ENCODE data around the gene NAP1L1. TPM values are rescaled to one million over a fixed set of nuclear protein-coding genes. Genes with fewer than 3 reads are reported as not detected.

NAP1L1 gene
- total RNA-seq, 1 donor: 203 TPM

DNA sequence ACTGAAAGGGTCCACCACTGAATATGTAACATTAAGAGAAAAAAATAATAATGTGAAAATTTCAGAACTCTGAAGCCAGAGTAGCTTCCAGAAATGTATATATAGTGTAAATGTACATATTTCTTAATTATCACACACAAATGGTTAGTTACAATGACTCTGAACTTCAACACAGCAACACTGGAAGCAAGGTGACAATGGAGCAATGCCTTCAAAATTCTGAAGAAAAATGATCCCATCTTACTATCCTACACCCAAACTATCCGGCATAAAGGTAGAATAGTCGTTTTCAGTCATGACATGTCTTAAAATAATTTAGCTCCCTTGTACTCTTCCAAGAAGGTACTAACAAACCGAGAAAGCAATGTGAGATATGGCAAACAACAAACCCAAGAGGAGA, 11.9 kb downstream of the NAP1L1 start:
- peaks cover 27% of the 10 kb centered on the region for H4K20me1 ChIP-seq (ENCODE audit: insufficient read depth, low read length)
- H3K9me3 ChIP-seq (ENCODE audit: low read depth, low read length): no peaks in the 10 kb centered on the region
- TF ChIP-seq CTCF (IDR thresholded peaks at IDR 0.05; ENCODE audit: extremely low read depth, low read depth, low read length): no peak
- H3K4me3 ChIP-seq (ENCODE audit: insufficient read depth, low read length): no peak overlapping the region
- peaks cover 100% of the 10 kb centered on the region for H3K79me2 ChIP-seq (ENCODE audit: insufficient read depth, low read length)
- no peak for DNase-seq (ENCODE audit: insufficient read length, low spot score, missing footprints)
- no peak overlapping the region for H2AFZ ChIP-seq (ENCODE audit: low read length)
- no peaks in the 10 kb centered on the region for H3K4me1 ChIP-seq (ENCODE audit: insufficient read depth, low read length)
- no peaks in the 10 kb centered on the region for H3K27me3 ChIP-seq (ENCODE audit: insufficient read depth, low read length)
- no peak overlapping the region for H3K27ac ChIP-seq (ENCODE audit: low read depth, low read length)
- H3K36me3 ChIP-seq (ENCODE audit: insufficient read depth, low read length): peaks cover 31% of the 10 kb centered on the region
- no peak overlapping the region for H3K4me2 ChIP-seq (ENCODE audit: insufficient read depth, low read length)

DNA sequence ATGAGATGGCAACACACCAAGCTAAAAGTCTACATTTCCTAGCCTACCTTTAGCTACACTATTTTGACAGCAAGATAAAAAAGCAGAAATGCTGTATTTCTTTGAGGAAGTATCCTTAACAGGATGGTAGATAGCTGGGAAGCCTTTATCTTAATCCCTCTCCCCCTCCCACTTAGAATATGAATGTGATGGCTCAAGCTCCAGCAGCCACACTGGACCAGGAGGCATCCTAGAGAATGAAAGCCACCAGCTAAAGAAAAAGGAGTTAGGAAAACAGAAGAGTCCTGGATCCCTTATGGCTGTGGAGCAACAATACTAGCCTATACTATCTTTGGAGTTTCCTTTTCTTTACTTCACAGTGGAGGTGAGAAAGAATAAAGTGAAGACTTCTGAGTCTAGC, 15.1 kb downstream of the NAP1L1 start:
- peaks cover 62% of the 10 kb centered on the region for H3K36me3 ChIP-seq (ENCODE audit: insufficient read depth, low read length)
- H3K27me3 ChIP-seq (ENCODE audit: insufficient read depth, low read length): no peaks in the 10 kb centered on the region

GRCh38 chr12:76065917-76066316, 18.6 kb downstream of the NAP1L1 start:
- H3K36me3 ChIP-seq (ENCODE audit: insufficient read depth, low read length): peaks cover 63% of the 10 kb centered on the region
- no peak for DNase-seq (ENCODE audit: insufficient read length, low spot score, missing footprints)
- no peak overlapping the region for H3K4me2 ChIP-seq (ENCODE audit: insufficient read depth, low read length)
- no peaks in the 10 kb centered on the region for H3K9me3 ChIP-seq (ENCODE audit: low read depth, low read length)
- TF ChIP-seq CTCF (IDR thresholded peaks at IDR 0.05; ENCODE audit: extremely low read depth, low read depth, low read length): no peak
- peaks cover 13% of the 10 kb centered on the region for H4K20me1 ChIP-seq (ENCODE audit: insufficient read depth, low read length)
- H2AFZ ChIP-seq (ENCODE audit: low read length): no peak overlapping the region
- peaks cover 100% of the 10 kb centered on the region for H3K79me2 ChIP-seq (ENCODE audit: insufficient read depth, low read length)
- no peak overlapping the region for H3K4me3 ChIP-seq (ENCODE audit: insufficient read depth, low read length)
- no peak overlapping the region for H3K27ac ChIP-seq (ENCODE audit: low read depth, low read length)
- H3K4me1 ChIP-seq (ENCODE audit: insufficient read depth, low read length): no peaks in the 10 kb centered on the region
- no peaks in the 10 kb centered on the region for H3K27me3 ChIP-seq (ENCODE audit: insufficient read depth, low read length)

More for the DNA sequence above, 15.1 kb downstream of the NAP1L1 start:
- H3K79me2 ChIP-seq (ENCODE audit: insufficient read depth, low read length): peaks cover 100% of the 10 kb centered on the region
- H2AFZ ChIP-seq (ENCODE audit: low read length): no peak overlapping the region
- no peak for DNase-seq (ENCODE audit: insufficient read length, low spot score, missing footprints)
- H3K4me3 ChIP-seq (ENCODE audit: insufficient read depth, low read length): no peak overlapping the region
- H3K4me2 ChIP-seq (ENCODE audit: insufficient read depth, low read length): no peak overlapping the region
- no peak overlapping the region for H3K27ac ChIP-seq (ENCODE audit: low read depth, low read length)
- no peak for TF ChIP-seq CTCF (IDR thresholded peaks at IDR 0.05; ENCODE audit: extremely low read depth, low read depth, low read length)
- peaks cover 15% of the 10 kb centered on the region for H4K20me1 ChIP-seq (ENCODE audit: insufficient read depth, low read length)
- H3K9me3 ChIP-seq (ENCODE audit: low read depth, low read length): no peaks in the 10 kb centered on the region
- H3K4me1 ChIP-seq (ENCODE audit: insufficient read depth, low read length): no peaks in the 10 kb centered on the region

DNA sequence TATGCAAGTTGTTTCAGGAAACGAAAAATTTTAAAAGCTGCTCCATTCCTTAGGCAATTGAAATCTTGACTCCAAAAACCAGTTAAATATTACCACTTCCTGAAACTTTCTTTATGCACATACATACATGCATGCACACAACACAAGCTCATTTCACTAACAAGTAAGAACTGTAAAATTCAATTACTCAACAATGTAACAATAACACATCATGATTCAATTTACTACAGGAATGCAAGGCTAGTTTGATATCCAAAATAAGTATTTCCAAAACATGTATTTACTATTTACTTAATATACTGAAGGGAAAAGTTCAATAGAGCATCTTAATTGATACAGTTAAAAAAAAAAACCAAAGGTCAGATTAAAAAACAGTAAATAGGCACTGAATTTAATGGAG, 19.6 kb downstream of the NAP1L1 start:
- Histone ChIP-seq H4K20me1 (ENCODE audit: insufficient read depth, low read length) (peaks cover 13% of the 10 kb centered on the region), H3K36me3 (ENCODE audit: insufficient read depth, low read length) (peaks cover 65% of the 10 kb centered on the region)

More for the DNA sequence above, 19.6 kb downstream of the NAP1L1 start:
- Histone ChIP-seq H3K27me3 (ENCODE audit: insufficient read depth, low read length) (no peaks in the 10 kb centered on the region), H3K4me1 (ENCODE audit: insufficient read depth, low read length) (no peaks in the 10 kb centered on the region), H3K4me3 (ENCODE audit: insufficient read depth, low read length) (no peak overlapping the region), H3K9me3 (ENCODE audit: low read depth, low read length) (no peaks in the 10 kb centered on the region), H2AFZ (ENCODE audit: low read length) (no peak overlapping the region), H3K27ac (ENCODE audit: low read depth, low read length) (no peak overlapping the region), H3K79me2 (ENCODE audit: insufficient read depth, low read length) (peaks cover 98% of the 10 kb centered on the region), H3K4me2 (ENCODE audit: insufficient read depth, low read length) (no peak overlapping the region)
- no peak for TF ChIP-seq CTCF (IDR thresholded peaks at IDR 0.05; ENCODE audit: extremely low read depth, low read depth, low read length)
- DNase-seq (ENCODE audit: insufficient read length, low spot score, missing footprints): no peak

Data from osteoblast (primary cell).